Measurements from ENCODE around the gene KIF13A. TPM values are rescaled to one million over a fixed set of nuclear protein-coding genes. Genes with fewer than 3 reads are reported as not detected.
A peak's percentile ranks its signal among the peaks of the same experiment; 100 is the strongest.

The KIF13A gene
- total RNA-seq, 4 donors from 2014 or later: 63.8 to 86.3 (median 78.2) TPM

DNA sequence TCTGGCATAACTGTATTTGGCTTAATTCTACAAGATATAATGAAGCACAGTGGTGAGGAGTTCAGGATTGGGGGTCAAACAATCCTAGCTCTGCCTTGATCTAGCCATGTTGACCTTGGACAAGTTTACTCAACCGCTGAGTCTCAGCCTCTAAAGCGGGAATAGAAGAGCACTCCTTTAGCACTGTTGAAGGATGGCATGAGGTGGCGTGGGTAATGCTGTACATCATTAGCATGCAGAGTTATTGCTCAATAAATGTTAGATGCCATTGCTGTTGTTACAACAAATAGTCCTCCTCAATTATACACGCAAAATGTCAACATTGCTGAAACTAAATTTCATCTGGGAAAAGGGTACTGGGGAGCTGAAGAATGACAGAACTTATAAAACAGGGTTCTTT is 78.6 kb downstream of the KIF13A start:
- H3K27ac ChIP-seq (replicated peaks in 1 of 4): no peak overlapping the region
- no peaks in the 10 kb centered on the region for H3K27me3 ChIP-seq
- peaks cover 52 to 73% (median 69%) of the 10 kb centered on the region in 4 donors for H3K4me1 ChIP-seq
- DNase-seq (ENCODE audit: extremely low spot score): no peak
- intact Hi-C loops (cut with DNase I): no loop called here
- H3K4me3 ChIP-seq: no peak overlapping the region
- no peaks in the 10 kb centered on the region for H3K36me3 ChIP-seq
- no peaks in the 10 kb centered on the region for H3K9me3 ChIP-seq
- TF ChIP-seq POLR2A (IDR thresholded peaks at IDR 0.05; ENCODE audit: low read depth): no peak
- TF ChIP-seq EP300 (IDR thresholded peaks at IDR 0.05): no peak
- no peak for TF ChIP-seq POLR2AphosphoS5 (IDR thresholded peaks at IDR 0.05)
- no peak for TF ChIP-seq CTCF (IDR thresholded peaks at IDR 0.05)
- WGBS: 80% methylated on average over 4 of the region's 4 CpGs

GRCh38 chr6:17907406-17908229 is 79.8 kb downstream of the KIF13A start:
- TF ChIP-seq POLR2AphosphoS5 (IDR thresholded peaks at IDR 0.05) (peak; percentile 56 to 81), CTCF (IDR thresholded peaks at IDR 0.05) (no peak)
- H3K4me1 ChIP-seq: peaks cover 52 to 72% (median 70%) of the 10 kb centered on the region in 4 donors
- no peak overlapping the region for H3K4me3 ChIP-seq
- H3K27me3 ChIP-seq: no peaks in the 10 kb centered on the region
- intact Hi-C loops (cut with DNase I): no loop called here
- DNase-seq (ENCODE audit: extremely low spot score): peak; percentile 94
- no peaks in the 10 kb centered on the region for H3K36me3 ChIP-seq
- no peaks in the 10 kb centered on the region for H3K9me3 ChIP-seq
- peak overlapping the region; percentile 22 to 52 (median 30) for H3K27ac ChIP-seq (replicated peaks in 1 of 4)
- WGBS: 61% methylated on average over 7 of the region's 7 CpGs

GRCh38 chr6:17905611-17906592 is 81.5 kb downstream of the KIF13A start:
- intact Hi-C loops (cut with DNase I): no loop called here
- no peaks in the 10 kb centered on the region for H3K9me3 ChIP-seq
- WGBS: 96% methylated on average over 2 of the region's 2 CpGs
- peaks cover 57 to 84% (median 71%) of the 10 kb centered on the region in 4 donors for H3K4me1 ChIP-seq
- H3K27me3 ChIP-seq: no peaks in the 10 kb centered on the region
- H3K4me3 ChIP-seq: no peak overlapping the region
- no peak overlapping the region for H3K27ac ChIP-seq (replicated peaks in 1 of 4)
- DNase-seq (ENCODE audit: extremely low spot score): no peak
- TF ChIP-seq POLR2A (IDR thresholded peaks at IDR 0.05; ENCODE audit: low read depth) (no peak), EP300 (IDR thresholded peaks at IDR 0.05) (no peak), CTCF (IDR thresholded peaks at IDR 0.05) (no peak), POLR2AphosphoS5 (IDR thresholded peaks at IDR 0.05) (no peak)
- no peaks in the 10 kb centered on the region for H3K36me3 ChIP-seq

GRCh38 chr6:17904491-17905120 is 82.8 kb downstream of the KIF13A start:
- TF ChIP-seq POLR2AphosphoS5 (IDR thresholded peaks at IDR 0.05) (no peak), EP300 (IDR thresholded peaks at IDR 0.05) (no peak)
- Histone ChIP-seq H3K4me1 (peaks cover 54 to 77% (median 66%) of the 10 kb centered on the region in 4 donors), H3K9me3 (no peaks in the 10 kb centered on the region), H3K36me3 (no peaks in the 10 kb centered on the region), H3K27ac (replicated peaks in 1 of 4) (peak overlapping the region in 2 of 4 donors; percentile 11 to 38), H3K4me3 (no peak overlapping the region), H3K27me3 (no peaks in the 10 kb centered on the region)
- no peak for DNase-seq (ENCODE audit: extremely low spot score)
- 70% methylated on average over 6 of the region's 6 CpGs for WGBS
- intact Hi-C loops (cut with DNase I): no loop called here
